ENCODE data around the gene DNAJB1. TPM values are rescaled to one million over a fixed set of nuclear protein-coding genes. Genes with fewer than 3 reads are reported as not detected.

The DNAJB1 gene
- total and polyA plus RNA-seq, 2 experiments from 2014 or later: 43.2 to 53.3 TPM

- Histone ChIP-seq H3K36me3 (ENCODE audit: insufficient read depth) (no peaks in the 10 kb centered on the region), H3K27me3 (ENCODE audit: insufficient read depth) (no peaks in the 10 kb centered on the region), H2AFZ (peak overlapping the region; percentile 80), H3K4me2 (no peak overlapping the region), H3F3A (replicated peaks; ENCODE audit: low read depth) (0 out of 2 replicates have a peak, but pooled peaks cover 4% of the 10 kb centered on the region), H3K79me2 (replicated peaks; ENCODE audit: insufficient read depth) (peaks cover 10% of the 10 kb centered on the region), H3K4me3 (no peak overlapping the region), H3K4me1 (ENCODE audit: insufficient read depth) (peaks cover 7% of the 10 kb centered on the region; the same call in 1 of the 2 replicates), H3K9me2 (ENCODE audit: insufficient read depth) (no peaks in the 10 kb centered on the region), H4K20me1 (replicated peaks; ENCODE audit: insufficient read depth) (no peaks in the 10 kb centered on the region), H3K27ac (ENCODE audit: low read depth) (no peak overlapping the region)
- Mint-ChIP-seq H3K27me3 (ENCODE audit: insufficient read depth, low read depth, poor library complexity) (peaks cover 20% of the 10 kb centered on the region), H3K4me1 (peaks cover 8% of the 10 kb centered on the region), H3K9me3 (no peaks in the 10 kb centered on the region), H3K36me3 (ENCODE audit: low read depth) (no peaks in the 10 kb centered on the region), H3K4me3 (no peak overlapping the region; the same call in 2 of the 3 replicates), H3K27ac (peak overlapping the region; percentile 25; the same call in 1 of the 2 replicates)
- TF ChIP-seq ZNF462 (CRISPR knock-in tag; IDR thresholded peaks at IDR 0.05): no peak
- no peak for TF ChIP-seq JUNB (IDR thresholded peaks at IDR 0.05; ENCODE audit: unreplicated experiment)
- no peak for TF ChIP-seq EZH2phosphoT487 (IDR thresholded peaks at IDR 0.05; ENCODE audit: unreplicated experiment)
- TF ChIP-seq CREB1 (CRISPR knock-in tag; IDR thresholded peaks at IDR 0.05; ENCODE audit: low read depth): no peak
- TF ChIP-seq CTCF (conservative IDR thresholded peaks at IDR 0.05; ENCODE audit: low read depth in 2 of 2): no peak
- no peak for TF ChIP-seq STAT1 (IDR thresholded peaks at IDR 0.05; ENCODE audit: unreplicated experiment)
- no peak for TF ChIP-seq NANOG (IDR thresholded peaks at IDR 0.05; ENCODE audit: borderline replicate concordance)
- TF ChIP-seq POLR2AphosphoS5 (IDR thresholded peaks at IDR 0.05; ENCODE audit: low read depth): no peak
- no peak for TF ChIP-seq ZNF114 (CRISPR knock-in tag; IDR thresholded peaks at IDR 0.05)
- TF ChIP-seq REST (IDR thresholded peaks at IDR 0.05; ENCODE audit: unreplicated experiment): no peak
- no peak for TF ChIP-seq ETS1 (IDR thresholded peaks at IDR 0.05)
- TF ChIP-seq ZNF331 (CRISPR knock-in tag; IDR thresholded peaks at IDR 0.05; ENCODE audit: low read depth): no peak
- TF ChIP-seq EZH2 (IDR thresholded peaks at IDR 0.05; ENCODE audit: low read depth, unreplicated experiment): no peak
- ATAC-seq (no peak), DNase-seq (ENCODE audit: low spot score) (no peak)
These were observed 7.5 kb upstream of the DNAJB1 start for GRCh38 chr19:14525729-14526128.

All from GM23338 (cell line).